Spleen (tissue), 7 donors: Measurements from ENCODE around the gene PAQR4.

Source experiments
- POLR2A ChIP-seq, 3 donors: fragments of 450-650 bp; IDR thresholded peaks; one replicate each; pipeline ENCODE4 v1.5.1; 2017; ENCODE audit warnings: antibody characterized with exemption in 3 of 3, mild to moderate bottlenecking in 1 of 3
- TF ChIP-seq, protein P1 (sequence below), 11 experiments: fragments of 200-600 bp in 7 of 11; fragments of 450-650 bp in 4 of 11; sonication (generic) in 4 of 11; IDR thresholded peaks in 8 of 11; conservative IDR thresholded peaks in 3 of 11; 1 replicate in 7 of 11; 2 replicates in 4 of 11; pipeline versions ENCODE4 v1.4.0 to v1.8.0; 2016 to 2021; ENCODE audit warnings: antibody characterized with exemption in 11 of 11, inconsistent platforms in 4 of 11, mild to moderate bottlenecking in 1 of 11
- donor health status: DM: no; HTN: no; CAD: no; lungs with moderate emphysema.
- donor health status: DM: no; HTN: no; CAD: no.
- donor health status: DM: no; HTN: no; CAD: no.

DNA sequence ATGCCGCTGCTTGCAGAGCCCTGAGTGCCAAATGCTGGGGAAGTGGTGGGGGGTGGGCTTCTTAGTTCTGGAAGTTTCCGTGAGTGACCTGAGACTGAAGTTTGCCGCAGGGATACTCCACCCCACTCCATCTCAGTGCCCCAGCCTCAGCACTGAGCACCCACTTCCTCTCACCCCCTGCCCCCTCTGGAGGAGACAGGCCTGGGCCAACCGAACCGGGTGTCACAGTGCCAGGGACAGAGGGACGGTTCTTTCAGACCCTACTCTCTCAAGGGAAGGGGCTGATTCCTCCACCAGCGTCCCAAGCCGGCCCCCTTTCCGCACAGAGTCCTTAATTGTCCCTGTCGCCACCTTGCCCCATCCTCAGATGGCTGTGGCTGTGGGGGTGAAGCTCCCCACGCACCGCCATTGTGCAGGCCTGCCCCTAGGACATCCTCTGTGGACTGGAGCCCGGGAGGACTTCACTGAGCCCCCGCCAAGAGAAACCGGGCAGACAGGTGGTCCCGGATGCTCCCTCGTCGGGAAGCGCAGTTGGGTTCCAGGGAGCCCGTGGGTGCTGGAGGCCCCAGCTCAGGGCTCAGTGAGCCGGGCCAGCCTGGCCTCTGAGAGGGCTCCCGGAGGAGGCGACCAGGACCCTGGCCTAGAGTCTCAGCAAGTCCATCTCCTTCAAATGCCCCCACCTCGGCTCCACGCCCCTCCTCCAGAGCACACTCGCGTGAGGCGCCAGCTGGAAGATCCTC is 6.6 kb upstream of the PAQR4 start:
- TF ChIP-seq, protein P1, sequence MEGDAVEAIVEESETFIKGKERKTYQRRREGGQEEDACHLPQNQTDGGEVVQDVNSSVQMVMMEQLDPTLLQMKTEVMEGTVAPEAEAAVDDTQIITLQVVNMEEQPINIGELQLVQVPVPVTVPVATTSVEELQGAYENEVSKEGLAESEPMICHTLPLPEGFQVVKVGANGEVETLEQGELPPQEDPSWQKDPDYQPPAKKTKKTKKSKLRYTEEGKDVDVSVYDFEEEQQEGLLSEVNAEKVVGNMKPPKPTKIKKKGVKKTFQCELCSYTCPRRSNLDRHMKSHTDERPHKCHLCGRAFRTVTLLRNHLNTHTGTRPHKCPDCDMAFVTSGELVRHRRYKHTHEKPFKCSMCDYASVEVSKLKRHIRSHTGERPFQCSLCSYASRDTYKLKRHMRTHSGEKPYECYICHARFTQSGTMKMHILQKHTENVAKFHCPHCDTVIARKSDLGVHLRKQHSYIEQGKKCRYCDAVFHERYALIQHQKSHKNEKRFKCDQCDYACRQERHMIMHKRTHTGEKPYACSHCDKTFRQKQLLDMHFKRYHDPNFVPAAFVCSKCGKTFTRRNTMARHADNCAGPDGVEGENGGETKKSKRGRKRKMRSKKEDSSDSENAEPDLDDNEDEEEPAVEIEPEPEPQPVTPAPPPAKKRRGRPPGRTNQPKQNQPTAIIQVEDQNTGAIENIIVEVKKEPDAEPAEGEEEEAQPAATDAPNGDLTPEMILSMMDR (IDR thresholded peaks at IDR 0.05 in 8 of 11, conservative IDR thresholded peaks at IDR 0.05 in 3 of 11): no peak
- TF ChIP-seq POLR2A (IDR thresholded peaks at IDR 0.05): no peak
